Calu3 (cell line): ENCODE measurements around the gene AMZ1. TPM values are rescaled to one million over a fixed set of nuclear protein-coding genes. Genes with fewer than 3 reads are reported as not detected.

Experiments used
- BruUV-seq: library from RNA; stranded (reverse); fragments of 400-500 nt; replicated peaks from 2 replicates; lab custom pipeline; 2021; lab: Mats Ljungman, UMichigan
- CTCF ChIA-PET: fragments of 300-600 bp; sonication (Branson Sonifier 250); formaldehyde crosslinking; loops from one replicate; lab custom pipeline; 2022; ENCODE audit warnings: antibody characterized with exemption; lab: Charles Lee
- DNase-seq: peaks from one replicate; pipeline ENCODE4 v3.0.0; 2022
- H3K27ac Mint-ChIP-seq: one replicate; pipeline ENCODE4 v1.8.0; 2022; ENCODE audit warnings: mixed read lengths; ENCODE audit not compliant: unreplicated experiment
- H3K27me3 Mint-ChIP-seq: one replicate; pipeline ENCODE4 v1.8.0; 2022; ENCODE audit warnings: mixed read lengths; ENCODE audit not compliant: unreplicated experiment
- H3K36me3 Mint-ChIP-seq: one replicate; pipeline ENCODE4 v1.8.0; 2022; ENCODE audit warnings: mild to moderate bottlenecking, moderate library complexity, mixed read lengths; ENCODE audit not compliant: insufficient read depth, unreplicated experiment
- H3K4me1 Mint-ChIP-seq: one replicate; pipeline ENCODE4 v1.8.0; 2022; ENCODE audit warnings: mild to moderate bottlenecking, low read depth, mixed read lengths; ENCODE audit not compliant: unreplicated experiment
- H3K4me3 Mint-ChIP-seq: one replicate; pipeline ENCODE4 v1.8.0; 2022; ENCODE audit warnings: mild to moderate bottlenecking, low read depth, moderate library complexity, mixed read lengths; ENCODE audit not compliant: unreplicated experiment
- H3K9me3 Mint-ChIP-seq: one replicate; pipeline ENCODE4 v1.8.0; 2022; ENCODE audit warnings: low read depth, mixed read lengths; ENCODE audit not compliant: unreplicated experiment
- intact Hi-C: fragments of 100-400 bp; cut with micrococcal nuclease; formaldehyde crosslinking; loops from one replicate; pipeline ENCODE4 v1.10.0; 2022; ENCODE audit not compliant: unreplicated experiment
- total RNA-seq: library from RNA; stranded (reverse); gene quantifications from 2 replicates; pipeline ENCODE4 v1.2.3, GENCODE V29; 2022
- TF ChIP-seq, protein P1 (sequence below): fragments of 200-600 bp; IDR thresholded peaks from one replicate; pipeline ENCODE4 v1.8.0; 2022; ENCODE audit warnings: antibody characterized with exemption; ENCODE audit not compliant: unreplicated experiment

Gene AMZ1
- total RNA-seq, 1 experiment from 2014 or later: 0.12 TPM

DNA sequence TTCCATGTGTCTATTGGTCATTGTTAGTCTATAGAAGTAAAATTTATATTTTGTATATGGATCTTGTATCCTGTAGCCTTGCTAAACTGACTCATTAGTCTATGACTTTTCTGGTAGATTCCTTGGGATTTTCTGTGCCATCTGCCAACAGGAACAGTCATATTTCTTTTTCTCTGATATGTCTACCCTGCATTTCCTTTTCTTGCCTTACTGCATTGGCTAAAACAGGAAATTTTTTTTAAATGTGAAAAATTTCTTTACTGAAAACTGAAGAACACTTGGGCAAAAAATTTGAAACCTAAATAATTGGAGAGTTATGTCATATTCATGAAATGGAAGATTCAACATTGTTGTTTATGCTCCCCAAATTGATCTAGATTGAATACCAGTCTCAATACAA, 67.5 kb downstream of the AMZ1 start:
- CTCF ChIA-PET: no interaction called here
- Mint-ChIP-seq H3K27ac (no peak overlapping the region), H3K27me3 (no peaks in the 10 kb centered on the region), H3K4me3 (no peak overlapping the region), H3K36me3 (peaks cover 40% of the 10 kb centered on the region), H3K9me3 (no peaks in the 10 kb centered on the region), H3K4me1 (peaks cover 46% of the 10 kb centered on the region)
- intact Hi-C loops: loop anchor here (5.0 kb wide), 2 partner anchors 67 to 107 kb away; no protein-coding TSS in a partner anchor
- no peak for DNase-seq
- TF ChIP-seq, protein P1, sequence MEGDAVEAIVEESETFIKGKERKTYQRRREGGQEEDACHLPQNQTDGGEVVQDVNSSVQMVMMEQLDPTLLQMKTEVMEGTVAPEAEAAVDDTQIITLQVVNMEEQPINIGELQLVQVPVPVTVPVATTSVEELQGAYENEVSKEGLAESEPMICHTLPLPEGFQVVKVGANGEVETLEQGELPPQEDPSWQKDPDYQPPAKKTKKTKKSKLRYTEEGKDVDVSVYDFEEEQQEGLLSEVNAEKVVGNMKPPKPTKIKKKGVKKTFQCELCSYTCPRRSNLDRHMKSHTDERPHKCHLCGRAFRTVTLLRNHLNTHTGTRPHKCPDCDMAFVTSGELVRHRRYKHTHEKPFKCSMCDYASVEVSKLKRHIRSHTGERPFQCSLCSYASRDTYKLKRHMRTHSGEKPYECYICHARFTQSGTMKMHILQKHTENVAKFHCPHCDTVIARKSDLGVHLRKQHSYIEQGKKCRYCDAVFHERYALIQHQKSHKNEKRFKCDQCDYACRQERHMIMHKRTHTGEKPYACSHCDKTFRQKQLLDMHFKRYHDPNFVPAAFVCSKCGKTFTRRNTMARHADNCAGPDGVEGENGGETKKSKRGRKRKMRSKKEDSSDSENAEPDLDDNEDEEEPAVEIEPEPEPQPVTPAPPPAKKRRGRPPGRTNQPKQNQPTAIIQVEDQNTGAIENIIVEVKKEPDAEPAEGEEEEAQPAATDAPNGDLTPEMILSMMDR: no peak
- BruUV-seq: no TSS peak

DNA sequence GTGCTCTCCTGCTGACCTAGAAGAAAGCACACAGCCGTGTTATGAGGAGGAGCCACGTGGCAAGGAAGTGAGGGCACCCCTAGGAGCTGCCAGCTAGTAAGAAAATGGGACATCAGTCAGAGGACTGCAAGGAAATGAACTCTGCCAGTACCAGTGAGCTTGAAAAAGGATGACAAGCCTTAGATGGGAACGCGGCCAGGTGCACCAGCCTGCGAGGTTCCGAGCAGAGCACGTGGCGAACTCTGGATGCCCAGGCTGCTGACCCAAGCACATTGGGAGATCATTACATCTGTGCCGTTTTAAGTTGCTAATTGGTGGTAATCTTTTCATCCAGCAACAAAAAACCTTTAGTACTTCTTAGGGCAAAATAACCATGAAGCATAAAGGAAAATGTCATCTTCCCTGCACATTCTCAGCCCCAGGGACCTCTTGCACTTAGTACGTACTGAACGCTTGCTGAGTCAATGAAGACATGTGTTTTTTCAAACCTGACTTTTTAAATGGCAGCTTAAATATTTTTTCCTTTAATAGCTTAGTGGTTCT, 69.4 kb downstream of the AMZ1 start:
- CTCF ChIA-PET: interaction anchor here (0.6 to 2.0 kb wide), 9 partner anchors 21 to 126 kb away, joined by 3 to 13 read pairs (median 4); no protein-coding TSS in a partner anchor
- Mint-ChIP-seq H3K36me3 (peaks cover 43% of the 10 kb centered on the region), H3K4me1 (peaks cover 53% of the 10 kb centered on the region), H3K27ac (peak overlapping the region; percentile 84), H3K27me3 (no peaks in the 10 kb centered on the region), H3K4me3 (peak overlapping the region; percentile 49), H3K9me3 (no peaks in the 10 kb centered on the region)
- TSS peak; percentile 39 for BruUV-seq
- TF ChIP-seq, protein P1: no peak
- intact Hi-C loops: loop anchor here (5.0 kb wide), 2 partner anchors 65 to 105 kb away; no protein-coding TSS in a partner anchor
- DNase-seq: peak; percentile 66

DNA sequence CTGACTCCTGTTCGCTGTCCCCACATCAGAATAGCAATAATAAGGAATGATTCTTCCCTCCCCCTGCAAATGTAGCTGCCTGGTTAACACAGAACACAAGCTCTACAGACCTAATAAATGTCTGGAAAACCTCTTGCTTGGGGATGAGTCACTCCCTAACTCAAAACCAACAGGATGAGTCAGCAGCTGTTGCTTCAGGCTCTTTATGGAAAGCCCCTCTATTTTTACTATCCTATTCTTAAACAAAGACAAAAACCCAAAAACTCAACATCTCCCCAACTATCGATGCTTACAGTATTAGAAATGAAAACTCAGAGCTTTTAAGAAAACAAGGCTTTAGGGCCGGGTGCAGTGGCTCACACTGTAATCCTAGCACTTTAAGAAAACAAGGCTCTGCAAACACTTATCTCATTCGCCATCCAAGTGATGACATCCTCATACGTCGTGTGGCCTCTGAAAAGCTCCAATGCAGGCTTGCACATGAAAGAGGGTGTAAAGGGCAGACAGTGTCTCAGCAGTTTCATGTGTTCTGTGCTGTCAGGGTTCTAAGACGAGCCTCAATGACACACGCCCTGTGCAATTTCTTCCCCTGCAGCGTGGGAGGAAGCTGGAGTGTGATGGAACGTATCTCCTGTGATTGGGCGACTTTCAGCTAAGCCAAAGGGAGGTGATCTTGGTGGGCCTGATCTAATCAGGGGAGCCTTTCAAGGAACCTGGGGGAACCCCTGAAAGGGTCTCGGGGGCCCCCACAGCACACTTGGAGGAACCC, 70.1 kb downstream of the AMZ1 start:
- Mint-ChIP-seq H3K9me3 (no peaks in the 10 kb centered on the region), H3K4me1 (peaks cover 53% of the 10 kb centered on the region), H3K27me3 (no peaks in the 10 kb centered on the region), H3K36me3 (peaks cover 43% of the 10 kb centered on the region), H3K27ac (peak overlapping the region; percentile 84), H3K4me3 (peak overlapping the region; percentile 49)
- CTCF ChIA-PET: interaction anchor here (0.6 to 2.0 kb wide), 11 partner anchors 20 to 1265 kb away, joined by 3 to 13 read pairs (median 4); no protein-coding TSS in a partner anchor
- peak; percentile 58 for DNase-seq
- BruUV-seq: no TSS peak
- TF ChIP-seq, protein P1: no peak
- intact Hi-C loops: loop anchor here (5.0 kb wide), 2 partner anchors 64 to 104 kb away; no protein-coding TSS in a partner anchor

DNA sequence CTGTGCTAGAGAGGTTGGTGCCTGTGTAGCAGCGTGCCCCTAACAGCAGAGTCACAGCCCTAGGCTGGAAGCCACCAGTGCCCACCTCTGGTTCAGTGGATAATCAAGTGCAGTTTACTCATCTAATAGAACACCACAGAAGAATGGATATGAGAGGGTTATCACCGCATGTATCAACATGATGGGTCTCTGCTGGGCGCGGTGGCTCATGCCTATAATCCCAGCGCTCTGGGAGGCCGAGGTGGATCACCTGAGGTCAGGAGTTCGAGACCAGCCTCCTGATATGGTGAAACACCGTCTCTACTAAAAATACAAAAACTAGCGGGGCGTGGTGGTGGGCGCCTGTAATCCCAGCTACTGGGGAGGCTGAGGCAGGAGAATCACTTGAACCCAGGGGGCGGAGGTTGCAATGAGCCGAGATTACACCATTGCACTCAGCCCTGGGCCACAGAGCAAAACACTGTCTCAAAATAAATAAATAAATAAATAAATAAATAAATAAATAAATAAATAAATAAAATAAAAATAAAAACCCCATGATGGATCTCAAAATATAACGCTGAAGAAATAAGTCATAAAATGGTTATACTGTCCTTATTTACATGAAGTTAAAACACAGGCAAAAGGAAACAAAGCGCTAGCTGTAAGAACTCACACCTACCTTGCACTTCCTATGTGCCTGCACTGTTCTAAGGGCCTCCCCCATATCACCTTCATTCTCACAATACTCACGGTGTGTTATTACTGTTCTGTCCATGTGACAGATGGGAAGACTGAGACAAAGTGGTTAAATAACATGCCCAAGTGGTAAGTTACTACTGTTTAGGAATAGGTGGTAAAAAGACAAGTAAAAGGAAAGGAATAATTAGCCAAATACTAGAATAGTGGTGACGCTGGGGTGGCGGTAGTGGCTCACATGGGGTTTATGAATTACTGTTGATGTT, 70.9 kb downstream of the AMZ1 start:
- no peaks in the 10 kb centered on the region for H3K27me3 Mint-ChIP-seq
- H3K36me3 Mint-ChIP-seq: peaks cover 42% of the 10 kb centered on the region
- CTCF ChIA-PET: interaction anchor here (0.6 to 2.4 kb wide), 5 partner anchors 26 to 1264 kb away, joined by 3 to 14 read pairs (median 7); no protein-coding TSS in a partner anchor
- peak overlapping the region; percentile 51 for H3K4me3 Mint-ChIP-seq
- TF ChIP-seq, protein P1: no peak
- H3K27ac Mint-ChIP-seq: peak overlapping the region; percentile 84
- intact Hi-C loops: loop anchor here (5.0 kb wide), 2 partner anchors 63 to 103 kb away; no protein-coding TSS in a partner anchor
- no peak for DNase-seq
- no TSS peak for BruUV-seq
- no peaks in the 10 kb centered on the region for H3K9me3 Mint-ChIP-seq
- H3K4me1 Mint-ChIP-seq: peaks cover 53% of the 10 kb centered on the region
